B cell (primary cell): ENCODE results near the gene TMEM108. TPM values are rescaled to one million over a fixed set of nuclear protein-coding genes. Genes with fewer than 3 reads are reported as not detected.

Source experiments
- ATAC-seq: fragments of 200-7000 bp; cut with Tn5 transposase; one replicate; pipeline ENCODE4 v1.10.0; 2021; ENCODE audit warnings: low read depth, mild to moderate bottlenecking, moderate number of reproducible peaks, moderate library complexity
- CTCF ChIA-PET: fragments of 350-600 bp; sonication (Branson Sonifier 250); formaldehyde crosslinking; loops from one replicate; lab custom pipeline; 2021; ENCODE audit warnings: antibody characterized with exemption, inconsistent platforms; lab: Charles Lee
- POLR2A ChIA-PET: fragments of 350-600 bp; sonication (Branson Sonifier 250); formaldehyde crosslinking; loops from one replicate; lab custom pipeline; 2021; ENCODE audit warnings: antibody characterized with exemption; lab: Charles Lee
- DNase-seq: peaks from one replicate; pipeline ENCODE4 v3.0.0; 2013
- H2AFZ ChIP-seq: 2 replicates; pipeline ENCODE4 v1.6.1; 2012; ENCODE audit warnings: mild to moderate bottlenecking, low read depth, low read length; ENCODE audit not compliant: insufficient read depth, poor library complexity, severe bottlenecking
- H3K27ac ChIP-seq, 2 donors: 1 replicate in 1 of 2; 2 replicates in 1 of 2; pipeline ENCODE4 v1.5.1; 2012 to 2013; ENCODE audit warnings: low read length in 2 of 2, mild to moderate bottlenecking in 2 of 2, moderate library complexity in 1 of 2
- H3K27me3 ChIP-seq, 4 experiments: fragments of 200-600 bp in 1 of 4; sonication (generic) in 1 of 4; replicated peaks in 1 of 4; 1 replicate in 2 of 4; 2 replicates in 2 of 4; pipeline versions ENCODE4 v1.6.1 to v1.7.0; 2013 to 2016; ENCODE audit warnings: low read length in 3 of 4, mild to moderate bottlenecking in 2 of 4, mixed read lengths in 1 of 4, moderate library complexity in 1 of 4; ENCODE audit not compliant: insufficient read depth in 4 of 4, control insufficient read depth in 3 of 4; ENCODE audit errors: control extremely low read depth in 1 of 4
- H3K36me3 ChIP-seq, 2 experiments: replicated peaks in 1 of 2; 1 replicate in 1 of 2; 2 replicates in 1 of 2; pipeline versions ENCODE4 v1.6.1 to v1.7.1; 2013; ENCODE audit warnings: low read length in 1 of 2; ENCODE audit not compliant: insufficient read depth in 2 of 2, control insufficient read depth in 1 of 2; ENCODE audit errors: control extremely low read depth in 1 of 2, extremely low read depth in 1 of 2
- H3K4me1 ChIP-seq, 2 donors: fragments of 200-600 bp in 1 of 2; sonication (generic) in 1 of 2; 1 replicate in 1 of 2; 2 replicates in 1 of 2; pipeline versions ENCODE4 v1.5.1 to v1.6.1; 2013 to 2017; ENCODE audit warnings: low read length in 2 of 2; ENCODE audit not compliant: control insufficient read depth in 2 of 2, insufficient read depth in 2 of 2
- H3K4me2 ChIP-seq: replicated peaks from 2 replicates; pipeline ENCODE3; 2012; ENCODE audit warnings: mild to moderate bottlenecking, low read depth, low read length; ENCODE audit not compliant: poor library complexity, severe bottlenecking
- H3K4me3 ChIP-seq, 5 experiments: fragments of 200-600 bp in 1 of 5; sonication (generic) in 1 of 5; 1 replicate in 3 of 5; 2 replicates in 2 of 5; pipeline versions ENCODE4 v1.5.1 to v1.7.0; 2011 to 2016; ENCODE audit warnings: low read length in 4 of 5, mild to moderate bottlenecking in 4 of 5, low read depth in 2 of 5, control low read depth in 1 of 5, moderate library complexity in 1 of 5; ENCODE audit not compliant: insufficient read depth in 1 of 5; ENCODE audit errors: control extremely low read depth in 1 of 5, extremely low read depth in 1 of 5
- H3K79me2 ChIP-seq: fragments of 200-600 bp; sonication (generic); one replicate; pipeline ENCODE4 v1.6.0; 2016; ENCODE audit warnings: low read length; ENCODE audit not compliant: control insufficient read depth, insufficient read depth
- H3K9ac ChIP-seq: fragments of 200-600 bp; sonication (generic); 2 replicates; pipeline ENCODE4 v1.6.1; 2017; ENCODE audit warnings: mild to moderate bottlenecking, low read length, moderate library complexity
- H3K9me3 ChIP-seq, 3 donors: one replicate each; pipeline versions ENCODE4 v1.6.1 to v1.7.1; 2013; ENCODE audit warnings: low read length in 2 of 3; ENCODE audit not compliant: control insufficient read depth in 2 of 3, insufficient read depth in 1 of 3; ENCODE audit errors: control extremely low read depth in 1 of 3
- H4K20me1 ChIP-seq: 2 replicates; pipeline ENCODE4 v1.6.0; 2012; ENCODE audit warnings: mild to moderate bottlenecking, low read length; ENCODE audit not compliant: insufficient read depth, control insufficient read depth, poor library complexity, severe bottlenecking
- H3K27ac Mint-ChIP-seq: one replicate; pipeline ENCODE4 v1.8.0; 2021; ENCODE audit warnings: mixed read lengths
- H3K27me3 Mint-ChIP-seq: one replicate; pipeline ENCODE4 v1.8.0; 2021; ENCODE audit warnings: mixed read lengths
- H3K4me1 Mint-ChIP-seq: one replicate; pipeline ENCODE4 v1.8.0; 2021; ENCODE audit warnings: mixed read lengths
- H3K4me3 Mint-ChIP-seq: one replicate; pipeline ENCODE4 v1.8.0; 2021; ENCODE audit warnings: mixed read lengths
- H3K9me3 Mint-ChIP-seq: one replicate; pipeline ENCODE4 v1.8.0; 2022; ENCODE audit warnings: mixed read lengths; ENCODE audit not compliant: insufficient read depth
- EZH2 ChIP-seq: IDR thresholded peaks from 2 replicates; pipeline ENCODE4 v1.6.1; 2012; ENCODE audit warnings: borderline replicate concordance, low read depth, mild to moderate bottlenecking, moderate library complexity, low read length; ENCODE audit not compliant: insufficient read depth, poor library complexity, severe bottlenecking
- WGBS: methylation state at CpG from one replicate; pipeline ENCODE4 v1.1.5; 2013; ENCODE audit warnings: missing lambda C conversion rate; ENCODE audit not compliant: insufficient coverage; 5-methylcytosine and 5-hydroxymethylcytosine counted together
- intact Hi-C: fragments of 100-400 bp; cut with micrococcal nuclease; formaldehyde crosslinking; loops from one replicate; pipeline ENCODE4 v1.10.0; 2022
- polyA plus RNA-seq: library from polyadenylated mRNA; depleted of rRNA; stranded (reverse); fragments of >200 nt; gene quantifications from 2 replicates; pipeline ENCODE4 v1.2.3, GENCODE V29; 2012
- total RNA-seq, 2 donors: library from RNA; stranded (reverse); fragments of 120-200 nt in 1 of 2; gene quantifications; 1 replicate in 1 of 2; 2 replicates in 1 of 2; pipeline versions ENCODE4 v1.2.3 to v1.2.4, GENCODE V29; 2013 to 2022
- TF ChIP-seq, protein P1 (sequence below): fragments of 200-600 bp; IDR thresholded peaks from one replicate; pipeline ENCODE4 v1.8.0; 2022; ENCODE audit warnings: antibody characterized with exemption, mild to moderate bottlenecking

The TMEM108 gene
- total and polyA plus RNA-seq, 2 donors (not counting 1 experiment from before 2014, with no cell fraction given), result not detected

DNA sequence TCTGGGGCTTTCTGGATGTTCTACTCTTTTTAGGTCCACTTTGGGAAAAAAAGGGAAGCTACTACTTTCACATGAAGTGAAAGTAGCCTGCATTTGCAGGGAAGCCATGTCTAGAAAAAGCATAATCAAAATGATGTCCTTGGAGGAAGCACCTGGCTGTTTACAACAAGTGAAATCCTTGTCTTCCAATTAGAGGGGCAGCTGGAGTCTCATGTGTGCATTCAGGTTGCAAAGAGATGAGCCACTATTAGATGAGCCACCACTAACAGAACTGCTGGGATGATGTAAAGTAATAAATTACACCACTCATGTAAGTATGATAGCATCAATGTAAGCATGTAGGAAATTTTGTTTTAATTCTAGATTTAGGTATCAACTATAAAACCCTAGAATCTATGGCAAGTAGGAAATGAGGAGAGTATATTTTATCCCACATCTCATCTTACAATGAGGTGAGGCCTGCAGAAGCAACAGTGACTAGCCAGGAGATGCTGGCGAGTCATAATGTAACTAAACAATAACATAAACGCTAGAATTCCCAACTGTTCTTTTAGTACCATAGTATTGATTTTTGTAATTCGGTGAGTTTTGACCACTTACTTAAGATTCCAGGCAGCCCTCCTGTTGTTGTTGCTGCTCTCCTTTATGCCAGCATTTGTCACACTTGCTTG lies 75.9 kb downstream of the TMEM108 start:
- CTCF ChIA-PET, result no interaction called here
- Histone ChIP-seq H2AFZ (no peak overlapping the region), H3K4me1 (no peaks in the 10 kb centered on the region), H3K27ac (no peak overlapping the region), H3K4me2 (no peak overlapping the region), H3K4me3 (no peak overlapping the region), H3K36me3 (no peaks in the 10 kb centered on the region), H4K20me1 (no peaks in the 10 kb centered on the region), H3K79me2 (no peaks in the 10 kb centered on the region), H3K9me3 (no peaks in the 10 kb centered on the region), H3K27me3 (no peaks in the 10 kb centered on the region), H3K9ac (no peak overlapping the region)
- TF ChIP-seq, protein P1, sequence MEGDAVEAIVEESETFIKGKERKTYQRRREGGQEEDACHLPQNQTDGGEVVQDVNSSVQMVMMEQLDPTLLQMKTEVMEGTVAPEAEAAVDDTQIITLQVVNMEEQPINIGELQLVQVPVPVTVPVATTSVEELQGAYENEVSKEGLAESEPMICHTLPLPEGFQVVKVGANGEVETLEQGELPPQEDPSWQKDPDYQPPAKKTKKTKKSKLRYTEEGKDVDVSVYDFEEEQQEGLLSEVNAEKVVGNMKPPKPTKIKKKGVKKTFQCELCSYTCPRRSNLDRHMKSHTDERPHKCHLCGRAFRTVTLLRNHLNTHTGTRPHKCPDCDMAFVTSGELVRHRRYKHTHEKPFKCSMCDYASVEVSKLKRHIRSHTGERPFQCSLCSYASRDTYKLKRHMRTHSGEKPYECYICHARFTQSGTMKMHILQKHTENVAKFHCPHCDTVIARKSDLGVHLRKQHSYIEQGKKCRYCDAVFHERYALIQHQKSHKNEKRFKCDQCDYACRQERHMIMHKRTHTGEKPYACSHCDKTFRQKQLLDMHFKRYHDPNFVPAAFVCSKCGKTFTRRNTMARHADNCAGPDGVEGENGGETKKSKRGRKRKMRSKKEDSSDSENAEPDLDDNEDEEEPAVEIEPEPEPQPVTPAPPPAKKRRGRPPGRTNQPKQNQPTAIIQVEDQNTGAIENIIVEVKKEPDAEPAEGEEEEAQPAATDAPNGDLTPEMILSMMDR, result no peak
- H3K9me3 Mint-ChIP-seq, result no peaks in the 10 kb centered on the region
- no peak overlapping the region for H3K27ac Mint-ChIP-seq
- ATAC-seq, result no peak
- POLR2A ChIA-PET, result no interaction called here
- no CpG with 5 or more reads among the region's 3 CpGs for WGBS
- DNase-seq, result no peak
- intact Hi-C loops, result no loop called here
- no peaks in the 10 kb centered on the region for H3K27me3 Mint-ChIP-seq
- no peak overlapping the region for H3K4me3 Mint-ChIP-seq
- H3K4me1 Mint-ChIP-seq, result peaks cover 2% of the 10 kb centered on the region

DNA sequence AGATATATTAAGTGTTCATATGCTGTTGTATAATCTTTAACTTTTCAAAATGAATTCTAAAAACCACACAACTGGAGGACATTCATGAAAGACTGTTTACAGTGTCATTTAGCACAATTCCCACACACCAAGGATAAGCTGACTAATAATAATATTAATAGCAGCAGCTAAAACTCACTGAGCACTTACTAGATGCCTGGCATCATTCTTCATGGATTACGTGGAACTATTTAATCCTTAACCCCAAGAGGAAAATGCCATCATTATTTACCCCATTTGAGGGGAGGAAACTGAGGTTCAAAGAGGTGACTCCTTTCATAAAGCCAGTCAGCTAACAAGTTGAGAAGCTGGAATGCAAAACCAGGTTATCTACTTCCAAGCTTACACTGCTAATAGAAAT lies 77.0 kb downstream of the TMEM108 start:
- H3K9me3 Mint-ChIP-seq, result no peaks in the 10 kb centered on the region
- no peak overlapping the region for H3K4me3 Mint-ChIP-seq
- no peaks in the 10 kb centered on the region for H3K36me3 ChIP-seq
- CTCF ChIA-PET, result no interaction called here
- intact Hi-C loops, result no loop called here
- no peaks in the 10 kb centered on the region for H3K4me1 ChIP-seq
- H2AFZ ChIP-seq, result no peak overlapping the region
- H3K79me2 ChIP-seq, result no peaks in the 10 kb centered on the region
- H3K9ac ChIP-seq, result no peak overlapping the region
- no peak for TF ChIP-seq EZH2
- TF ChIP-seq, protein P1, result no peak
- H4K20me1 ChIP-seq, result no peaks in the 10 kb centered on the region
- H3K27ac ChIP-seq, result no peak overlapping the region
- no peaks in the 10 kb centered on the region for H3K27me3 ChIP-seq
- no peak for ATAC-seq
- POLR2A ChIA-PET, result no interaction called here
- no peaks in the 10 kb centered on the region for H3K27me3 Mint-ChIP-seq
- H3K4me1 Mint-ChIP-seq, result peaks cover 2% of the 10 kb centered on the region
- no peak overlapping the region for H3K4me3 ChIP-seq
- no peak overlapping the region for H3K27ac Mint-ChIP-seq
- H3K9me3 ChIP-seq, result no peaks in the 10 kb centered on the region
- no peak overlapping the region for H3K4me2 ChIP-seq
- no peak for DNase-seq
- no CpG with 5 or more reads among the region's 1 CpG for WGBS
